Epithelial cell of esophagus (primary cell): ENCODE data around the gene RSPH10B.
A peak's percentile ranks its signal among the peaks of the same experiment; 100 is the strongest.
"Not testable (repeated sequence)": the region's sequence is repeated elsewhere in the genome, so short reads cannot be mapped to it uniquely, and the experiment has no call there.

Experiments used
- DNase-seq: peaks from one replicate; pipeline ENCODE4 v3.0.0; 2010; ENCODE audit warnings: low read depth
- H3K4me3 ChIP-seq: 2 replicates; pipeline ENCODE4 v1.5.1; 2011; ENCODE audit warnings: mild to moderate bottlenecking, low read length, control low read depth
- TF ChIP-seq, protein P1 (sequence below): IDR thresholded peaks from 2 replicates; pipeline ENCODE4 v1.5.1; 2011; ENCODE audit warnings: low read depth, mild to moderate bottlenecking, low read length, control low read depth, inconsistent platforms; ENCODE audit not compliant: insufficient read depth; ENCODE audit errors: missing control alignments

Gene RSPH10B

DNA sequence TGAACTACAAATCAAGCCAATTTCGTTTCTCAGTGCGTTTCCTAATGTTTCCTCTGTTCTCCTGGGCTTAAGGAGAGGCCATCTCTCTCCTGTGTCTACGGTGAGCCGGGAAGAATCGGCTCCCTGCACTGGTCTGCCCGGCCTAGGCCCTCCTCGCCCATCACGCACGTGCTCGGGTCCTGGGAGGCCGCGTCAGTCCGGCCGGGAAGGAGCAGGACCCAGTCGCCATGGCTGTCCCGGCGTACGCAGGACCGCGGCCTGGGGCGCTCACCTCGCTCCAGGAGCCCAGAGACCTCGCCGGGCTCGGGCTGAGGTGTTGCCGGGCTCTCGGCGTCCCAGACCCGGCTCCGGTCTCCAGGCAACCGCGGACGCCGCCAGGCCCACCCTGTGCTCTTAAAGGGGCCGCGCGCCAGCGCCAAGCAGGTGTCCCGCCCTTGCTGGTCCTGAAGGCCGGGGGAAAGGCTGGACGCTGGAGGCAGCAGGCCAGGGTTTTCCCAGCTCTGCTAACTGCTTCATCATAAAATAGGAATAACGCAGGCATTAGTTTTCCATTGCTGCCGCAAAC lies at the start of gene RSPH10B:
Gene RSPH10B, minus strand, starts transcription at position 343 of the 565 bp plus-strand sequence. CDS start 3,573 bp downstream, outside the sequence.
- H3K4me3 ChIP-seq, DNase-seq: not testable (repeated sequence)

DNA sequence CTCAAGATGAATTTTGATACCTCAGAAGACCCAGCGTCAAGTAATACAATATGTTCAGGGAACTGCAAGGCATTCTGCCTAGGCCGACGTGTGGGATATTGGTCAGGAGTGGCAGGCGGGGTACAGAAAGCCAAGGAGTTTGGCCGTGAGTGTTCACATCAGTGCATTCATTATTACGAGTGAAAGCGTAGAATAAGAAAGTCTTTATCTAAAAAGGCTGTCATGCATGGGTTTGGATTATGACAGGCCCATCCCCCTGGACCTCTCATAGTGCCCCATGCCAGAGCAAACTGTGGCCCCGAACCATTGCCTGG lies 46.1 kb upstream of the RSPH10B start:
- no peak for DNase-seq
- TF ChIP-seq, protein P1, sequence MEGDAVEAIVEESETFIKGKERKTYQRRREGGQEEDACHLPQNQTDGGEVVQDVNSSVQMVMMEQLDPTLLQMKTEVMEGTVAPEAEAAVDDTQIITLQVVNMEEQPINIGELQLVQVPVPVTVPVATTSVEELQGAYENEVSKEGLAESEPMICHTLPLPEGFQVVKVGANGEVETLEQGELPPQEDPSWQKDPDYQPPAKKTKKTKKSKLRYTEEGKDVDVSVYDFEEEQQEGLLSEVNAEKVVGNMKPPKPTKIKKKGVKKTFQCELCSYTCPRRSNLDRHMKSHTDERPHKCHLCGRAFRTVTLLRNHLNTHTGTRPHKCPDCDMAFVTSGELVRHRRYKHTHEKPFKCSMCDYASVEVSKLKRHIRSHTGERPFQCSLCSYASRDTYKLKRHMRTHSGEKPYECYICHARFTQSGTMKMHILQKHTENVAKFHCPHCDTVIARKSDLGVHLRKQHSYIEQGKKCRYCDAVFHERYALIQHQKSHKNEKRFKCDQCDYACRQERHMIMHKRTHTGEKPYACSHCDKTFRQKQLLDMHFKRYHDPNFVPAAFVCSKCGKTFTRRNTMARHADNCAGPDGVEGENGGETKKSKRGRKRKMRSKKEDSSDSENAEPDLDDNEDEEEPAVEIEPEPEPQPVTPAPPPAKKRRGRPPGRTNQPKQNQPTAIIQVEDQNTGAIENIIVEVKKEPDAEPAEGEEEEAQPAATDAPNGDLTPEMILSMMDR = no peak
- no peak overlapping the region for H3K4me3 ChIP-seq

DNA sequence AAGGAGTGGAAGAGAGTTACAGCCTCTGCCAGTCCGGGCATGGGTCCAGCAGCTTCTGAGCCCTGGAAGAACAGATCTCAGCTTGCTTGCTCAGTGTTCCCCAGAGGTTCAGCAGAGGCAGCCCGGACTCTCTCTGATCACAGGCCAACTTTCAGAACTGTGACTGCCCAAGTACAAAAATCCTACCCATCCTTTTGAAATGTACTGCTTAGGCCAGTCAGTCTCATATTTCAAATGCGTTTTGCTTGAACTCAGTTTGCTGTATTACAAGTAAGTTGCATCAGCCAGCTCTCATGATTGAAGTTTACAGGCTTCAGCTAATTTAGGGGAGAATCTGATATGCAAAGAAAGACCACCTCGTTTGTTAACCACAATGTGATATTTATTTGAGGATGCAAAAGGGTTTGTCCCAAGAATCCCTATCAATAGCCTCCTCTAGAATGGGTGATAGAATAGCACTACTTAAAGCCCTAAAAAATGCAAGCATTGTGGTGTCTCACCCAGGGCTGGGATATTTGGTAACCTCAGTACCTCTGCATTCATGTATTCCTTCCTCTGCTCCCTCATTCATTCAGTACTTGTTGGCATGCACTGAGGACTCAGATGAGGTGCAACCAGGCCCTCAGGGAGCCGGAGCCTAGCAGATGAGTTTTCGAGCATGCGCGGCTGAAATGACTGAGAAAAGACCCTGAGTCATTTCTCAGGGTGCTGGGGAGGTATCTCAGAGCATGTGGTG lies 45.6 kb upstream of the RSPH10B start:
- TF ChIP-seq, protein P1 = no peak
- DNase-seq = peak; percentile 43
- no peak overlapping the region for H3K4me3 ChIP-seq

DNA sequence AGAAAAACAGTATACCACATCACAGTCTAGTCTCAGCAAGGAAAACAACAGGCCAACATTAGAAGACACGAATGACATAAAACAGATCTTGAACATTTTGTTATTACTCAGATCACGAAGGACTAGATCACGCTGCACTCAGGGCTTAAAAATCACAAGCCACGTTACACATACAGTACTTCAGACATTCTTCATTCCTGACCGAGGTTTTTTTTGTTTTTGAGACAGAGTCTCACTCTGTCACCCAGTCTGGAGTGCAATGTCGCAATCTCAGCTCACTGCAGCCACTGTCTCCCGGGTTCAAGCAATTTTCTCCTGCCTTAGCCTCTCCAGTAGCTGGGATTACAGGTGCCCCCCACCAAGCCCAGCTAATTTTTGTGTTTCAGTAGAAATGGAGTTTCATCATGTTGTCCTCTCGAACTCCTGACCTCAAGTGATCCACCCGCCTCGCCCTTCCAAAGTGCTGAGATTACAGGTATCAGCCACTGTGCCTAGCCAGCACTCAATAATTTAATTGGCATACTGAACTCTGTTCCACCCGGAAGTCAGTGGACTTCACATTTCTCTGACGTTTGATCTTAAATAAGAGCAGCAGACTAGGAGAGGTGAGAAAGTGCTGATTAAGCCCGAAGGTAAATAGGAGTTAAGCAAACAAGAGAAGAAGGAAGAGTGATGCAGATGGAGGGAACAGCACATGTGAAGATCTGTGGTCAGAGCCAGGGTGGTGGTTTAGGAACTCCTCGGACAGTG lies 42.0 kb upstream of the RSPH10B start:
- no peak for DNase-seq
- no peak overlapping the region for H3K4me3 ChIP-seq
- TF ChIP-seq, protein P1 = no peak

- no peak for DNase-seq
- H3K4me3 ChIP-seq = no peak overlapping the region
- TF ChIP-seq, protein P1 = no peak
Observed at GRCh38 chr7:6011541-6011940, 41.1 kb upstream of the RSPH10B start.

DNA sequence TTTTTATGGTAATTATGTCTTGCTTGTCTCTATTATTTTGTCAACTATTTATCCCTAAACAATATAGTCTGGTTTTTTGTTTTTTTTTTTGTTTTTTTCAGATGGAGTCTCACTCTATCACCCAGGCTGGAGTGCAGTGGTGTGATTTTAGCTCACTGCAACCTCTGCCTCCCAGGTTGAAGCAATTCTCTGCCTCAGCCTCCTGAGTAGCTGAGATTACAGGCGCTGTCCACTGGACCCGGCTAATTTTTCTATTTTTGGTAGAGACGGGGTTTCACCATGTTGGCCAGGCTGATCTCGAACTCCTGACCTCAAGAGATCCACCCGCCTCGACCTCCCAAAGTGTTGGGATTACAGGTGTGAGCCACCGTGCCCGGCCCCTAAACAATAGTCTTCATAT lies 39.9 kb upstream of the RSPH10B start:
- peak overlapping the region; percentile 89 for H3K4me3 ChIP-seq
- not testable (repeated sequence) for DNase-seq

- peak; percentile 98 for DNase-seq
- H3K4me3 ChIP-seq = peak within 1 kb of the TSS; percentile 89
- TF ChIP-seq, protein P1 = no peak
Observed at GRCh38 chr7:6008668-6009611, 38.5 kb upstream of the RSPH10B start, which contains the start of the genes AIMP2 and PMS2. AIMP2 (plus strand) TSS chr7:6009272; CDS start chr7:6009364, 92 bp downstream. PMS2 (minus strand) TSS chr7:6009049; CDS start chr7:6009019, 30 bp downstream.

GRCh38 chr7:6007835-6008590 lies 37.5 kb upstream of the RSPH10B start:
- not testable (repeated sequence) for DNase-seq
- H3K4me3 ChIP-seq = peak overlapping the region; percentile 89
